ENCODE results near the gene PLEKHG4B. TPM values are rescaled to one million over a fixed set of nuclear protein-coding genes. Genes with fewer than 3 reads are reported as not detected.
"Not testable (repeated sequence)": the region's sequence is repeated elsewhere in the genome, so short reads cannot be mapped to it uniquely, and the experiment has no call there.

The PLEKHG4B gene
- polyA plus RNA-seq, 1 donor from 2014 or later, result 0.78 TPM

DNA sequence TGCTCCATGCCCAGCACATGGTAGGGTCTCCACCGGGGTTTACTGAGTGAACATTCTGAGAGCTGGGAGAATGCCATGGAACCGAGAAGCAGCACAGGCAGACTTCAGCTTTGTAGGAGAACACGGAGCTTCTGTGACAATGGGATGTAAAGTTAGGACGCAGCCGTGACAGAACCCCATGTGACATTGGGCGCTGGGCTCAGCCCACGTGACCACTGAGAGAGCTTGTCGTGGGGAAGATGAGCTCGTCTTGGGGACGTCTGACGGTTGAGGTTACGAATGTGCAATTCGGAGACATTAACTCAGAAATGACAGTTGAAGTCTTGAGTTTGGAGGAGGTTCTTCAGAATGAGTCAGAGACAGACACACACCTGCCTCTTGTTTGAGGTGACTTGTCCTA is 139.7 kb downstream of the PLEKHG4B start:
- Histone ChIP-seq H3K9ac (ENCODE audit: low read length) (no peak overlapping the region), H3K79me2 (replicated peaks; ENCODE audit: insufficient read depth, low read length) (no peaks in the 10 kb centered on the region), H3K9me3 (ENCODE audit: low read length) (no peaks in the 10 kb centered on the region), H2AFZ (ENCODE audit: low read depth, low read length) (no peak overlapping the region), H3K27ac (ENCODE audit: low read length) (no peak overlapping the region), H3K27me3 (ENCODE audit: insufficient read depth, low read depth, low read length) (no peaks in the 10 kb centered on the region), H3F3A (ENCODE audit: insufficient read depth, low read length, poor library complexity, severe bottlenecking) (no peaks in the 10 kb centered on the region), H3K9me2 (ENCODE audit: insufficient read depth, low read length) (no peaks in the 10 kb centered on the region), H3K4me2 (ENCODE audit: low read length) (no peak overlapping the region), H3K36me3 (ENCODE audit: insufficient read depth, low read length) (no peaks in the 10 kb centered on the region), H4K20me1 (ENCODE audit: insufficient read depth) (no peaks in the 10 kb centered on the region), H3K4me3 (ENCODE audit: low read length) (no peak overlapping the region)
- TF ChIP-seq REST (IDR thresholded peaks at IDR 0.05; ENCODE audit: borderline replicate concordance), result no peak
- TF ChIP-seq TAF1 (IDR thresholded peaks at IDR 0.05; ENCODE audit: low read depth), result no peak
- TF ChIP-seq SMC3 (conservative IDR thresholded peaks at IDR 0.05; ENCODE audit: poor library complexity), result no peak
- TF ChIP-seq EZH2 (IDR thresholded peaks at IDR 0.05; ENCODE audit: borderline replicate concordance, insufficient read depth, low read length, poor library complexity, severe bottlenecking), result no peak
- TF ChIP-seq EP300 (conservative IDR thresholded peaks at IDR 0.05; ENCODE audit: poor library complexity, severe bottlenecking), result no peak
- TF ChIP-seq RAD21 (conservative IDR thresholded peaks at IDR 0.05), result no peak
- no peak for TF ChIP-seq POLR2AphosphoS5 (IDR thresholded peaks at IDR 0.05)
- TF ChIP-seq, protein P1, sequence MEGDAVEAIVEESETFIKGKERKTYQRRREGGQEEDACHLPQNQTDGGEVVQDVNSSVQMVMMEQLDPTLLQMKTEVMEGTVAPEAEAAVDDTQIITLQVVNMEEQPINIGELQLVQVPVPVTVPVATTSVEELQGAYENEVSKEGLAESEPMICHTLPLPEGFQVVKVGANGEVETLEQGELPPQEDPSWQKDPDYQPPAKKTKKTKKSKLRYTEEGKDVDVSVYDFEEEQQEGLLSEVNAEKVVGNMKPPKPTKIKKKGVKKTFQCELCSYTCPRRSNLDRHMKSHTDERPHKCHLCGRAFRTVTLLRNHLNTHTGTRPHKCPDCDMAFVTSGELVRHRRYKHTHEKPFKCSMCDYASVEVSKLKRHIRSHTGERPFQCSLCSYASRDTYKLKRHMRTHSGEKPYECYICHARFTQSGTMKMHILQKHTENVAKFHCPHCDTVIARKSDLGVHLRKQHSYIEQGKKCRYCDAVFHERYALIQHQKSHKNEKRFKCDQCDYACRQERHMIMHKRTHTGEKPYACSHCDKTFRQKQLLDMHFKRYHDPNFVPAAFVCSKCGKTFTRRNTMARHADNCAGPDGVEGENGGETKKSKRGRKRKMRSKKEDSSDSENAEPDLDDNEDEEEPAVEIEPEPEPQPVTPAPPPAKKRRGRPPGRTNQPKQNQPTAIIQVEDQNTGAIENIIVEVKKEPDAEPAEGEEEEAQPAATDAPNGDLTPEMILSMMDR (IDR thresholded peaks at IDR 0.05; ENCODE audit: poor library complexity, severe bottlenecking), result no peak
- no peak for TF ChIP-seq MXI1 (conservative IDR thresholded peaks at IDR 0.05; ENCODE audit: poor library complexity, severe bottlenecking)

- not testable (repeated sequence) for H3K4me2 ChIP-seq (ENCODE audit: low read length); H3F3A ChIP-seq (ENCODE audit: insufficient read depth, low read length, poor library complexity, severe bottlenecking); H3K4me3 ChIP-seq (ENCODE audit: low read length); H2AFZ ChIP-seq (ENCODE audit: low read depth, low read length); H3K27ac ChIP-seq (ENCODE audit: low read length); H3K9me3 ChIP-seq (ENCODE audit: low read length); H3K27me3 ChIP-seq (ENCODE audit: insufficient read depth, low read depth, low read length); H3K9ac ChIP-seq (ENCODE audit: low read length); H3K36me3 ChIP-seq (ENCODE audit: insufficient read depth, low read length); H4K20me1 ChIP-seq (ENCODE audit: insufficient read depth); H3K79me2 ChIP-seq (replicated peaks; ENCODE audit: insufficient read depth, low read length); H3K9me2 ChIP-seq (ENCODE audit: insufficient read depth, low read length)
These were observed 141.5 kb downstream of the PLEKHG4B start for GRCh38 chr5:233426-233825.

GRCh38 chr5:234450-234849 is 142.5 kb downstream of the PLEKHG4B start:
- Histone ChIP-seq H3K9me2 (ENCODE audit: insufficient read depth, low read length) (no peaks in the 10 kb centered on the region), H3K4me3 (ENCODE audit: low read length) (no peak overlapping the region), H3K9me3 (ENCODE audit: low read length) (no peaks in the 10 kb centered on the region), H3K36me3 (ENCODE audit: insufficient read depth, low read length) (no peaks in the 10 kb centered on the region), H4K20me1 (ENCODE audit: insufficient read depth) (no peaks in the 10 kb centered on the region), H3K79me2 (replicated peaks; ENCODE audit: insufficient read depth, low read length) (no peaks in the 10 kb centered on the region), H3K9ac (ENCODE audit: low read length) (no peak overlapping the region), H2AFZ (ENCODE audit: low read depth, low read length) (no peak overlapping the region), H3K27me3 (ENCODE audit: insufficient read depth, low read depth, low read length) (no peaks in the 10 kb centered on the region), H3F3A (ENCODE audit: insufficient read depth, low read length, poor library complexity, severe bottlenecking) (no peaks in the 10 kb centered on the region), H3K27ac (ENCODE audit: low read length) (no peak overlapping the region), H3K4me2 (ENCODE audit: low read length) (no peak overlapping the region)
- TF ChIP-seq SMC3 (conservative IDR thresholded peaks at IDR 0.05; ENCODE audit: poor library complexity) (no peak), TAF1 (IDR thresholded peaks at IDR 0.05; ENCODE audit: low read depth) (no peak), EZH2 (IDR thresholded peaks at IDR 0.05; ENCODE audit: borderline replicate concordance, insufficient read depth, low read length, poor library complexity, severe bottlenecking) (no peak), RAD21 (conservative IDR thresholded peaks at IDR 0.05) (no peak)
- TF ChIP-seq, protein P1 (IDR thresholded peaks at IDR 0.05; ENCODE audit: poor library complexity, severe bottlenecking), result no peak

DNA sequence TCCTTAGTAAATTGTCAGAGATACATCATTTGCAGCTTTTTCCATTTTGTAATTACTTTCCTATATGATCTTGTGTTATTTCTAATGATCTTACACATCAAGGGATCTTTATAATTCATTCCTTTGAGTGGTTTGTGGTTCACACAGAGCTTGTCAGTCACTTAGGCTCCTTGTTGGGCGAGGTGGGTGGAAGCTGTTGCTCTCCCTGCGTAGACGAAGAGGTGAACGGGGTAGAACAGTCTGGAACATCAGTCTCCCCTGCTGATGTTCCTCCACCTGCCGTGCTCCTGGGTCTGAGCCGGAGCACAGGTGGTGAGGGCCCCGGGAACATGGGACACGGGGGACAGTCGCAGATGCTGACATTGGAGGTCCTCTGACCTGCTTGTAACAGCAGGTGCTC is 143.6 kb downstream of the PLEKHG4B start:
- not testable (repeated sequence) for H3K4me2 ChIP-seq (ENCODE audit: low read length); H3K79me2 ChIP-seq (replicated peaks; ENCODE audit: insufficient read depth, low read length); H2AFZ ChIP-seq (ENCODE audit: low read depth, low read length); H3K27ac ChIP-seq (ENCODE audit: low read length); H3K9ac ChIP-seq (ENCODE audit: low read length); H3K4me3 ChIP-seq (ENCODE audit: low read length); H3K36me3 ChIP-seq (ENCODE audit: insufficient read depth, low read length); H3K9me2 ChIP-seq (ENCODE audit: insufficient read depth, low read length); H3F3A ChIP-seq (ENCODE audit: insufficient read depth, low read length, poor library complexity, severe bottlenecking); H3K27me3 ChIP-seq (ENCODE audit: insufficient read depth, low read depth, low read length); H4K20me1 ChIP-seq (ENCODE audit: insufficient read depth); H3K9me3 ChIP-seq (ENCODE audit: low read length)
